GM12801 (cell line): Measurements from ENCODE around the gene ATP5PD.

Experiments used
- CTCF ChIP-seq: IDR thresholded peaks from one replicate; pipeline ENCODE4 v1.5.1; 2011; ENCODE audit warnings: control low read depth; ENCODE audit not compliant: insufficient read length; ENCODE audit errors: extremely low read depth

ATP5PD gene

GRCh38 chr17:75046407-75047289 is at the start of gene ATP5PD, which contains the start of gene KCTD2:
ATP5PD (minus strand) TSS chr17:75046969; CDS start chr17:75042650, 4,319 bp downstream.
KCTD2 (plus strand) TSS chr17:75047225; CDS start chr17:75047251, 26 bp downstream.
- TF ChIP-seq CTCF: no peak

- no peak for TF ChIP-seq CTCF
These were observed 49.4 kb upstream of the ATP5PD start for GRCh38 chr17:75096082-75096625.

GRCh38 chr17:75094871-75095399 is 48.2 kb upstream of the ATP5PD start:
- TF ChIP-seq CTCF: no peak

GRCh38 chr17:75093548-75094158 is 46.9 kb upstream of the ATP5PD start:
- no peak for TF ChIP-seq CTCF

- TF ChIP-seq CTCF: no peak
These were observed 45.1 kb upstream of the ATP5PD start for GRCh38 chr17:75091855-75092327.

- no peak for TF ChIP-seq CTCF
These were observed 44.4 kb upstream of the ATP5PD start for GRCh38 chr17:75090871-75091854.
